Uterus (tissue), 2 donors: ENCODE results near the gene SPCS1.

Experiments
- CTCF ChIP-seq, 4 experiments: fragments of 200-600 bp in 2 of 4; fragments of 450-650 bp in 2 of 4; sonication (generic) in 2 of 4; IDR thresholded peaks; one replicate each; pipeline ENCODE4 v1.5.1; 2016 to 2019; ENCODE audit warnings: antibody characterized with exemption in 4 of 4, mild to moderate bottlenecking in 2 of 4, moderate library complexity in 1 of 4
- POLR2A ChIP-seq, 2 donors: fragments of 450-650 bp; IDR thresholded peaks; one replicate each; pipeline ENCODE4 v1.6.1; 2016; ENCODE audit warnings: antibody characterized with exemption in 2 of 2, mild to moderate bottlenecking in 1 of 2, moderate library complexity in 1 of 2

DNA sequence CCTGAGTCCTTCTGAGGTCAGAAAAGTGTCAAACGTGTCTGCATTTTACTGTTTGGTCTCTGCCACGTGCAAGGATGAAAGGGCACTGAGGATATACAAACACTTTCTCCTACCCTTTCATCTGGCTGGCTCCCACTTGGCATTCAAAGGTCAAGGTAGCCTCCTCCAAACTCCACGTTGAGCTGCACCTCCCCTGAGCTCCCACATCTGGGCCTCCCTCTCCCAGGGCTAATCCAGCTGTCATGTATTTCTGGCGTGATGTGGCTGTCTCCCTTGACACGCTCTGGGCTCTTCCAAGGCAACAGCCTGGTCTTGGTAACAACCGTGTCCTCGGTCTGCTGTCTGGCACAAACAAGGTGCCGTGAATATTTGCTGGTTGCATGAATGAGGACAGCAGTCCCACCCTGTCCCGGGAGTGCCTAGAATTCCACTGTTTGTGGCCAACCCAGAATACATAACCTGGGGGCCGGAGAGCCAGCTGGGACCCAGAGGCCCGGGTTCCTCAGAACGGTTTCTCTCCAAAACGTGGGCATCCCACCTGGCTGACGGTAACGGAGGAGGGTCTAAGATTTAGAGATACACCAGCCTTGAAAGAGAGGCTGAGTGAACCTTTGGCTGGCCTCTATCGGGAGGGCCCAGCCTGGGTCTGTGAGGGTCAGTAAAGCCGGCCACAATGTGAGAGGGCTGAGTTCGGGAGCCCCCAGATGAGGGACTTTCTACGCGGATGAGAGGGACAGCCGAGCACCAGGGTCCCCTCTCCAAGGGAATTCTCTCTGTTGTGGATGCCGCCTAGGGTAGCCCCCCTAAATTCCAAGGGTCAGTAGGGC lies 1.1 kb upstream of the SPCS1 start:
- no peak for TF ChIP-seq CTCF (IDR thresholded peaks at IDR 0.05)
- no peak for TF ChIP-seq POLR2A (IDR thresholded peaks at IDR 0.05)
